PC-9 (cell line): ENCODE data around the gene OR6B2. TPM values are rescaled to one million over a fixed set of nuclear protein-coding genes. Genes with fewer than 3 reads are reported as not detected.

ENCODE experiments used
- BruUV-seq: library from RNA; stranded (reverse); fragments of 400-500 nt; replicated peaks from 2 replicates; lab custom pipeline; 2021; lab: Mats Ljungman, UMichigan
- CTCF ChIA-PET: fragments of 300-600 bp; sonication (Branson Sonifier 250); formaldehyde crosslinking; loops from one replicate; lab custom pipeline; 2022; ENCODE audit warnings: antibody characterized with exemption; lab: Charles Lee
- POLR2A ChIA-PET: fragments of 300-600 bp; sonication (Branson Sonifier 250); formaldehyde crosslinking; loops from one replicate; lab custom pipeline; 2022; ENCODE audit warnings: antibody characterized with exemption; ENCODE audit not compliant: unreplicated experiment; lab: Charles Lee
- DNase-seq, 2 experiments: peaks; one replicate each; pipeline versions ENCODE4 v3.0.0 to v3.0.0-alpha.2; 2015 to 2022; ENCODE audit warnings: mixed read lengths in 1 of 2
- H2AFZ ChIP-seq: fragments of 200-600 bp; sonication (generic); 2 replicates; pipeline ENCODE4 v1.8.1; 2017; ENCODE audit warnings: antibody characterized with exemption
- H3F3A ChIP-seq: fragments of 200-600 bp; sonication (generic); 2 replicates; pipeline ENCODE4 v1.8.1; 2017; ENCODE audit warnings: antibody characterized with exemption, mild to moderate bottlenecking, low read depth; ENCODE audit not compliant: insufficient read depth
- H3K27ac ChIP-seq: fragments of 200-600 bp; sonication (generic); 2 replicates; pipeline ENCODE4 v1.6.1; 2016; ENCODE audit warnings: mixed run types
- H3K27me3 ChIP-seq: fragments of 200-600 bp; sonication (generic); 2 replicates; pipeline ENCODE4 v1.6.1; 2016; ENCODE audit warnings: low read depth, mixed run types; ENCODE audit not compliant: insufficient read depth
- H3K36me3 ChIP-seq: fragments of 200-600 bp; sonication (generic); 2 replicates; pipeline ENCODE4 v1.6.1; 2016; ENCODE audit warnings: low read depth, mixed run types
- H3K4me1 ChIP-seq: fragments of 200-600 bp; sonication (generic); replicated peaks from 2 replicates; pipeline ENCODE4 v1.6.1; 2016; ENCODE audit warnings: mixed run types; ENCODE audit not compliant: insufficient read depth
- H3K4me2 ChIP-seq: fragments of 200-600 bp; sonication (generic); 2 replicates; pipeline ENCODE4 v1.6.1; 2017; ENCODE audit warnings: mixed run types
- H3K4me3 ChIP-seq: fragments of 200-600 bp; sonication (generic); 2 replicates; pipeline ENCODE4 v1.6.1; 2016; ENCODE audit warnings: mixed run types
- H3K79me2 ChIP-seq: fragments of 200-600 bp; sonication (generic); 2 replicates; pipeline ENCODE4 v1.6.1; 2017; ENCODE audit warnings: low read depth, mixed run types
- H3K9me2 ChIP-seq: fragments of 200-600 bp; sonication (generic); 2 replicates; pipeline ENCODE4 v1.8.1; 2017; ENCODE audit warnings: mild to moderate bottlenecking; ENCODE audit not compliant: insufficient read depth
- H3K9me3 ChIP-seq: fragments of 200-600 bp; sonication (generic); 2 replicates; pipeline ENCODE4 v1.8.1; 2016; ENCODE audit warnings: low read depth; ENCODE audit not compliant: insufficient read depth
- H4K20me1 ChIP-seq: fragments of 200-600 bp; sonication (generic); 2 replicates; pipeline ENCODE4 v1.8.1; 2017; ENCODE audit not compliant: insufficient read depth
- CTCF ChIP-seq: fragments of 200-600 bp; sonication (generic); conservative IDR thresholded peaks from 2 replicates; pipeline ENCODE4 v1.6.1; 2017; ENCODE audit warnings: mixed run types, antibody characterized with exemption, mild to moderate bottlenecking, moderate library complexity
- EZH2 ChIP-seq: fragments of 200-600 bp; sonication (generic); IDR thresholded peaks from 2 replicates; pipeline ENCODE4 v1.8.0; 2017; ENCODE audit warnings: antibody characterized with exemption, low read depth
- intact Hi-C: fragments of 100-400 bp; cut with micrococcal nuclease; formaldehyde crosslinking; loops from one replicate; pipeline ENCODE4 v1.10.0; 2022; ENCODE audit not compliant: unreplicated experiment
- total RNA-seq: library from RNA; stranded (reverse); gene quantifications from 2 replicates; pipeline ENCODE4 v1.2.3, GENCODE V29; 2021

Gene OR6B2
- total RNA-seq, 1 experiment from 2014 or later = not detected

DNA sequence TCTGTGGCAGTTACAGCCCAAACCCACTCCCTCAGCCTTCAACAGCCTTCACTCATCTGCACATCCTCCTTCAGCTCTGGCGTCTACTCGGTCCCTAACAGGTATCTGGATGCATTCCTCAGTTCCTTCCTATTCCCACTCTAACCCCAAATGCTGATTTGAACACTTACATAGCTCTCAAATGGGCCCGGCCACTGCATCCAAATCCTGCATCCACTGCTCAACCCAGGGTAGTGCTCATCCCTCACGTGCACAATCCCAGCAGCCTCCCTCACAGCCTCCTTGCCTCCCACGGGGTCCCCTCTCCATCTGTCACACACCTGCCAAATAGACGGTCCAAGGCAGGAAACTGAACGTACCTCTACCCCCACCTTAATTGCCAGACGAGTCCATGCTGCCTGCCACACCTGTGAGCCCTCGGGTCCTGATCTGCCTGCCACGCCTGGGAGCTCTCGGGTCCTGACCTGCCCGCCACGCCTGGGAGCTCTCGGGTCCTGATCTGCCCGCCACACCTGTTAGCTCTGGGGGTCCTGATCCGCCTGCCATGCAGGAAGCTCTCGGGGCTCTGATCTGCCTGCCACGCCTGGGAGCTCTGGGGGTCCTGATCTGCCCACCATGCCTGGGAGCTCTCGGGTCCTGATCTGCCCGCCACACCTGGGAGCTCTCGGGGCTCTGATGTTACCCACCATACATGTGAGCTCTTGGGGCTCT lies 13.2 kb upstream of the OR6B2 start:
- Histone ChIP-seq H3F3A (no peaks in the 10 kb centered on the region), H3K27me3 (peaks cover 90% of the 10 kb centered on the region), H3K4me1 (no peaks in the 10 kb centered on the region), H3K4me3 (no peak overlapping the region), H2AFZ (no peak overlapping the region), H3K9me2 (no peaks in the 10 kb centered on the region), H4K20me1 (no peaks in the 10 kb centered on the region; the same call in 1 of the 2 replicates), H3K27ac (no peak overlapping the region), H3K79me2 (no peaks in the 10 kb centered on the region), H3K36me3 (no peaks in the 10 kb centered on the region), H3K9me3 (no peaks in the 10 kb centered on the region), H3K4me2 (no peak overlapping the region)
- BruUV-seq = no TSS peak
- TF ChIP-seq EZH2 = no peak
- no peak for DNase-seq
- intact Hi-C loops = no loop called here
- ChIA-PET CTCF (interaction anchor here (0.8 kb wide), 1 partner anchor 100 kb away, joined by 3 read pairs; no protein-coding TSS in a partner anchor), POLR2A (no interaction called here)

- H3K4me1 ChIP-seq = no peaks in the 10 kb centered on the region
Observed at GRCh38 chr2:240042740-240043139, 12.5 kb upstream of the OR6B2 start.

GRCh38 chr2:240041363-240041762 lies 11.1 kb upstream of the OR6B2 start:
- intact Hi-C loops = no loop called here
- POLR2A ChIA-PET = no interaction called here
- no TSS peak for BruUV-seq
- H3F3A ChIP-seq = no peaks in the 10 kb centered on the region
- no peak overlapping the region for H3K4me3 ChIP-seq
- H3K9me2 ChIP-seq = no peaks in the 10 kb centered on the region
- DNase-seq = no peak
- no peaks in the 10 kb centered on the region for H3K4me1 ChIP-seq
- no peaks in the 10 kb centered on the region for H3K79me2 ChIP-seq
- TF ChIP-seq CTCF = no peak
- no peak for TF ChIP-seq EZH2
- no peaks in the 10 kb centered on the region for H3K9me3 ChIP-seq
- H4K20me1 ChIP-seq = no peaks in the 10 kb centered on the region; the same call in 1 of the 2 replicates
- peaks cover 88% of the 10 kb centered on the region for H3K27me3 ChIP-seq
- H3K4me2 ChIP-seq = no peak overlapping the region
- H2AFZ ChIP-seq = no peak overlapping the region
- no peak overlapping the region for H3K27ac ChIP-seq
- CTCF ChIA-PET = no interaction called here
- H3K36me3 ChIP-seq = no peaks in the 10 kb centered on the region

More at GRCh38 chr2:240042740-240043139, 12.5 kb upstream of the OR6B2 start:
- Histone ChIP-seq H3K4me3 (no peak overlapping the region), H3K36me3 (no peaks in the 10 kb centered on the region), H4K20me1 (no peaks in the 10 kb centered on the region; the same call in 1 of the 2 replicates), H3K4me2 (no peak overlapping the region), H3K27ac (no peak overlapping the region), H3K9me2 (no peaks in the 10 kb centered on the region), H3F3A (no peaks in the 10 kb centered on the region), H2AFZ (no peak overlapping the region), H3K9me3 (no peaks in the 10 kb centered on the region), H3K79me2 (no peaks in the 10 kb centered on the region), H3K27me3 (peaks cover 90% of the 10 kb centered on the region)
- POLR2A ChIA-PET = no interaction called here
- intact Hi-C loops = no loop called here
- BruUV-seq = no TSS peak
- TF ChIP-seq EZH2 = no peak
- TF ChIP-seq CTCF = no peak
- DNase-seq = no peak
- CTCF ChIA-PET = no interaction called here
